UCSD-AML1 (cell line): Measurements from ENCODE around the gene AHCYL1.

Source experiments
- DNase-seq: peaks from one replicate; lab custom pipeline; 2025; ENCODE audit not compliant: unreplicated experiment; lab: John Stamatoyannopoulos, UW

AHCYL1 gene

GRCh38 chr1:110059133-110059863, 74.7 kb downstream of the AHCYL1 start:
- peak; percentile 32 for DNase-seq

- peak; percentile 65 for DNase-seq
These were observed 75.6 kb downstream of the AHCYL1 start for GRCh38 chr1:110060034-110060661.

DNA sequence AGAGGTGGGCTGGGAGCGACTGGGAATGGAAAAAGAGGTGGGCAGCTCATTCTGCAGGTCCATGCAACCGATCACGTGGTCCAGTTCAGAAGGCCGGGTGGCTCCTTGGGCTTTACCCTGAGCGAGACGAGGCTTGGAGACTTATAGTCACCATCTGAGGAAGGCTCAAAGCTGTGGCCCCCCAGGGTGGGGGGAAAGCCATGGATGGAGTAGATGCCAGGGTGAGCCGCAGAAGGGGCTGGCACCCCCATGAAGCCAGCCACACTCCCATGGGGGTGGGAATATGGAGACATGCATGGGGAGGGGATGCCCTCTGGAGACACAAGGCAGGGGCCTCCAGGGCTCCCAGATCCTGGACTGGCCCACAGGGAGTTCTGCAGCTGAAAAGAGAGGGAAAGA, 76.1 kb downstream of the AHCYL1 start:
- DNase-seq = no peak

- no peak for DNase-seq
These were observed 76.8 kb downstream of the AHCYL1 start for GRCh38 chr1:110061341-110061740.

DNA sequence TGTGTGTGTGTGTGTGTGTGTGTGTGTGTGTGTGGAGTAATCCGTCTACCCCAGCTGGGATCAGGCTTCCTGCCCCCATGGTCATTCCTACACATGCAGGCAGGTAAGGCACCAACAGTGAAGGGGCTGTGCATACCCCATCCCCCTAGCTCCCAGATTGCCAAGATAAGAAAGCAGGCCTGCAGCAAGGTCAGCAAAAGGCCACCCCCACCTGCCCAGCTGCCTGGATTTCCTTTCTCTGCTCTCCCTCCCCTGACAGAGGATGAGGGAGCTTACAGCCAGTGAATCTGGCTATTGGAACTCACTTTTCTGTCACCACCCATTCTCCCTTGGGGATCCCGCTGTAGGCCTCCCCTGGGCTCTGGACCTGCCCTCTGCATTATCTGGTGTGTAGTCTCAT, 78.0 kb downstream of the AHCYL1 start:
- no peak for DNase-seq

DNA sequence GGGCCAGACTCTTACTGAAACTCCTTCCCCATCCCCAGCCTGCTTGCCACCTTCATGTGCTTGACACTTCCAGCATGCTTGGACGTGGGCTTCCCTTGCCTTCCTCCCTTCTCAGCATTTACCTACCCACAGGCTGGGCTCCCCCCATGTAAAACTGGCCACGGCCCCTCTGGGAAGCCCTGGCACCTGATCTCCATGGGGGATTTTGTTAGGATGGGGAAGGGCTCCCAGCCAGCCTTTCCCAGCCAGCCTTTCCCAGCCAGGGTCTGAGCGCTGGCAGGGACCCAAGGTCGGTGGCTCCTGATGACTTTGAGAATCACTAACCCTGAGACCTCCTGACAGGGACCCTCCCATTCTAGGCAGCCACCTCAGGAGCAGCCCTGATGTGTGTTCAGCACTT, 79.2 kb downstream of the AHCYL1 start:
- DNase-seq = no peak

DNA sequence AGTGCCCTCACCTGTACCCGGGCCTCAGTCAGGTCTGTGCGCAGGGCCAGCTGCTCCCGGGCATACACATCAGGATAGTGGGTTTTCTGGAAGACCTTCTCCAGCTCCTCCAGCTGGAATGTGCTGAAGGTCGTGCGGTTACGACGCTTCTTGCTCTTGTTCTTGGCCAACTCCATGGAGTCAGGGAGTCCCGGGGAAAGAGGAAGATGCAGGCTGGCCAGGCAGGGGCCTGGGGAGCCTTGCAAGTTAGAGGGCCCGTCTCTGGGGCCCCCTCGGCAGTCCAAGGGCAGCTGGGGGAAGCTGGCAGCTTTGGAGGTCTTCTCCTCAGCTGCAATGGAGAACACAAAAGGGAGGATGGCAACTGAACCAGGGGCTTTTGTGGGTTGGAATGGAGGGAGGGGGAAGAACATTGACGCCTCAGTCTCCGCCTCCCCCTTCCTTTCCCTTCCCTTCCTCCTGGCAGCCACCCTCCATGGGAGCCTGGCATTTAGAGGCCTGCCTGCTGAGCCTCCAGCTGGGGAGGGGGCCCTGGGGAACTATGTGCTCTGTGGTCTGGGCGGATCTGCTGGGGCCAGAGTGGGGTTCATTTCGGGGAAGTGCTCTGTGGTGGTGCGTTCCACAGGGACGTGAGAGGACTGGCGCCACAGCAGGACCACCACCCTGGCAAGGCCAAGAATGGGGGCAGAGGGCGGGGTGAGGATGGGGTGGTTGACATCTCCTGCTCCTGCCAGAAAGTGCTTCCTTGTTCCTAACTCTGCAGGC, 80.2 kb downstream of the AHCYL1 start:
- DNase-seq = no peak

GRCh38 chr1:110065841-110066240, 81.3 kb downstream of the AHCYL1 start:
- DNase-seq = no peak

DNA sequence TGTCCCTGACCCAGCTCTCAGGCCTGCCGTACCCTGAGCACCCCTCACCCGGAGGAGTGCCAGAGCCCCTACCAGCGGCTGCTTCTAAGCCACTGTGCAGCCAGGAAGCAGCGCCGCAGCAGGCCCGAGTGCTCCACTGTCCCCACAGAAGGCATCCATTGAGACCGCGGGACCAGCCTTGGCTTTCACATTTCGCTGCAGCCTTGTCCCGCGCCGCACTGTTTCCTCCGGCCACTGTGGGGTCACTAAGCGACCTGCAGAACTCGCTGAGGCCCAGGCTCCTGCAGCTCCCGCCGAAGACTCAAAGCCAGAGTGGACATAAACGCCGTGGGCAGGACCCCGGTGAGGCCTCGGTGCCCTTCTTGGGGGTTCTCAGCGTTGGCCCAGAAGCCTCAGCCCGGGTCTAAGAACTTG, 82.9 kb downstream of the AHCYL1 start:
- DNase-seq = no peak

- no peak for DNase-seq
These were observed 83.5 kb downstream of the AHCYL1 start for GRCh38 chr1:110067893-110068645.

DNA sequence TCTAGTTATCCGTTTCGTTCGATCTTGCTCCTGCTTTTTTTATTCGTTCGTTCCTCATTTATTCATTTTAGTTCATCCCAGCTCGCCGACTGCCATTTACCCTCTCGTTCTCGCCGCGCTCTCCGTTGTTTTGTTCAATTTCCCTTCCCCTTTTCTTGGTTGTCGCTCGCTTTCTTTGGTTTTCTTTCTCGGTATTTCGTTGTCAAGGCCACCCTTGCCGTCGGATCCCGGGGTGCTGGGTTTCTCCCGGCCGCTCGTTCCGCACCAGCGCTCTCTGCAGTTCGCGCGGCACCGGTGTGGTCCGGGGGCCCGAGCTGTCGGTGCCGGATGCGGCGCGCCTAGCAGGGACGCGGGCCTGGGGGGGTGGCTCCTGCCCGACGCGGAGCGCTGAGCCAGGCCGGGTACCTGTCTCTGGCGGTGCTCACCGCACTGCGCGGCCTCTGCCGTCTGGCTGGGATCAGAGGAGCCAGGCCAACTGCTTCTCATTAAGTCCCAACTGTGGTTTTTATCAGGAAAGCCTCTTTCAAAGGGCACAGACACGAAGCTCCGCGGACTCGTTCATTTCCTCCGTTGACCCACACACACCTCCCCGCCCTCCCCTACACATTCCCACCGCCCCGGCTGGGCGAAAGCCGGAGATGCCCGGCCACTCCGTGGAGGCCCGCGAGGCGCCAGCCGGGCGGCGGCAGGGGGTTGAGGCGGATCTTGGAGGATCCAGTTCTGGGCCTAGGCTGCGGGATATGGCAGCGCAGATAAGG, 84.3 kb downstream of the AHCYL1 start:
- no peak for DNase-seq

DNA sequence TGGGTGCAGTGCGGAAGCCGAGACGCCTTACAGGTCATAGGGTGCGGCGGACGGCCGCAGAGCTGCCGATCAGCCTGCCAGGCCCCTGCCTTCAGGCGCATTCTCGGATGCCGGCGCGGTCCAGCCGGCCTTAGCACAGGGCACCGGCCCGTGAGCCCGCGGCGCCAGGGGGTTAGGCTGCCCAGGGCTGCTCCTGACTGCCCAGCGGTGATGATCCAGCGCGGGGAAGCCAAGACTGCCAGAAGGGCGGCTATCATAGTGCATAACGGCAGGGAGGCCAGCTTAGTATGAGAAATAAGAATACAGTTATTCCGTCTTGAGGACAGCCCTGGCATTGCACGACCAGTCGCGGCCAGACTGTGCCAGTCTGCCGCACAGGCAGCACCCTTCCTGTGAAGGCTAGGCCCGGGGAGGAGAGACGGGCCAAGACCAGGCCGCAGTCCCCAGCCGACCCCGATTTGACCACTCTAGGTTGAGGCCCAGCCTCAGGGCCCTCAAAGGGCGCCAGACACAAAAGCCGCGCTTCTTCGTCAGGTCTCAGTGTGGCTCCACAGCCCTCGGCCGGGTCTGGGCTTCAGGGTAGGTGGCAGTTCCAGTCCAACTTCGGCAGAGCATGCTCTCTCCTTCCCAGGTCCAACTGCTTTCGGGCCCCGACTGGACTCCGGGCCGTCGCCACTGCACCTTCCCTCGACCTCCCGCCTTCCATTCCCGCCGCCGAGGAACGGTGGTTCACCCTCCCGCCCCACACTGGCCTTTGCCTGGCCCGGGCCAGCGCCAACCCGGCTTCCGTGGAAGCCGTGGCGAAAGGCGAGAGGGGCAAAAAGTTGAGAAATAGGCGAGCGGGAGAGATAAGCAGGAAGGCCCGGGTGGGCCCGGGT, 85.1 kb downstream of the AHCYL1 start:
- no peak for DNase-seq

DNA sequence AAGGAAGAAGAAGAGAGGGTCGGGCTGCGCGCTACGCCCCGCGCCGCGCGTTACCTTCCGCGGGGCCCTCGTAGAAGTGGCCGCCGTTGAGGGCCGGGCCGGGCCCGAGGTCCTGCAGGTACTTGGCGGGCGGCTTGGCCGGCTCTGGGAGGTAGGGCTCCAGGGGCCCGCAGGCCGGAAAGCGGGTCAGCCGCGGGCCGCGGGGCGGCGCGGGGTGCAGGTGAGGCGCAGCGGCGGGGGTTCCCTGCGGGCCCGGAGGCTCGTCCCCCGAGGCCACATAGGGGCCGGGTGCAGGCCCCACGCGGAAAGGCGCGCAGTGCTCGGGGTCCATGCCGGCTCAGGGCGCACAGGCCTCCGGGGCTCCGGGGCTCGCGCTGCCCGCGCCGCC, 85.7 kb downstream of the AHCYL1 start:
- no peak for DNase-seq

- no peak for DNase-seq
These were observed 86.2 kb downstream of the AHCYL1 start, which contains the start of gene ALX3 for GRCh38 chr1:110070671-110071242. Gene ALX3, minus strand, starts transcription at chr1:110070672. Its CDS starts 60 bp downstream, at chr1:110070612.
